HG02588 (cell line): ENCODE results near the gene ICA1.
"Not testable (repeated sequence)": the region's sequence is repeated elsewhere in the genome, so short reads cannot be mapped to it uniquely, and the experiment has no call there.

Experiments
- ATAC-seq: cut with Tn5 transposase; IDR thresholded peaks from one replicate; pipeline ENCODE4 v1.9.1; 2021; ENCODE audit warnings: mild to moderate bottlenecking, moderate library complexity; ENCODE audit not compliant: unreplicated experiment

Gene ICA1

GRCh38 chr7:8261711-8262695 is at the start of gene ICA1:
TSS of gene ICA1 (minus strand) at chr7:8262167. CDS start at chr7:8235926, 26,241 bp downstream.
- peak; percentile 56 for ATAC-seq

- no peak for ATAC-seq
Observed at GRCh38 chr7:8310876-8311275, 48.9 kb upstream of the ICA1 start.

GRCh38 chr7:8305625-8306388 is 43.8 kb upstream of the ICA1 start:
- no peak for ATAC-seq

GRCh38 chr7:8305104-8305503 is 43.1 kb upstream of the ICA1 start:
- no peak for ATAC-seq

- ATAC-seq = no peak
Observed at GRCh38 chr7:8303904-8304528, 42.0 kb upstream of the ICA1 start.

GRCh38 chr7:8297023-8297422 is 35.1 kb upstream of the ICA1 start:
- ATAC-seq = not testable (repeated sequence)

GRCh38 chr7:8296362-8296659 is 34.3 kb upstream of the ICA1 start:
- no peak for ATAC-seq

- peak; percentile 89 for ATAC-seq
Observed at GRCh38 chr7:8295638-8296361, 33.8 kb upstream of the ICA1 start.

GRCh38 chr7:8291397-8292141 is 29.6 kb upstream of the ICA1 start:
- ATAC-seq = no peak

GRCh38 chr7:8290645-8291308 is 28.8 kb upstream of the ICA1 start:
- ATAC-seq = no peak

- no peak for ATAC-seq
Observed at GRCh38 chr7:8286118-8286517, 24.2 kb upstream of the ICA1 start.

- no peak for ATAC-seq
Observed at GRCh38 chr7:8285155-8285554, 23.2 kb upstream of the ICA1 start.

GRCh38 chr7:8284606-8285005 is 22.6 kb upstream of the ICA1 start:
- no peak for ATAC-seq

GRCh38 chr7:8283968-8284367 is 22.0 kb upstream of the ICA1 start:
- no peak for ATAC-seq

GRCh38 chr7:8282871-8283270 is 20.9 kb upstream of the ICA1 start:
- no peak for ATAC-seq

- no peak for ATAC-seq
Observed at GRCh38 chr7:8282162-8282561, 20.2 kb upstream of the ICA1 start.

GRCh38 chr7:8278183-8278582 is 16.2 kb upstream of the ICA1 start:
- ATAC-seq = no peak

- ATAC-seq = no peak
Observed at GRCh38 chr7:8277394-8277982, 15.5 kb upstream of the ICA1 start.

- no peak for ATAC-seq
Observed at GRCh38 chr7:8274589-8274988, 12.6 kb upstream of the ICA1 start.
